Immature natural killer cell (primary cell): Measurements from ENCODE around the gene MYO1H. TPM values are rescaled to one million over a fixed set of nuclear protein-coding genes. Genes with fewer than 3 reads are reported as not detected.

Experiments used
- DNase-seq, 3 donors: peaks; one replicate each; pipeline ENCODE4 v3.0.0; 2022; ENCODE audit warnings: mixed read lengths in 1 of 3
- H3K27ac Mint-ChIP-seq, 6 donors: one replicate each; pipeline ENCODE4 v1.8.0; 2020; ENCODE audit warnings: mixed read lengths in 6 of 6, mild to moderate bottlenecking in 5 of 6, inconsistent platforms in 4 of 6, moderate library complexity in 3 of 6
- H3K27me3 Mint-ChIP-seq, 3 donors: one replicate each; pipeline ENCODE4 v1.8.0; 2020 to 2021; ENCODE audit warnings: low read depth in 3 of 3, mild to moderate bottlenecking in 3 of 3, mixed read lengths in 3 of 3, moderate library complexity in 3 of 3, inconsistent platforms in 1 of 3
- H3K36me3 Mint-ChIP-seq, 3 donors: one replicate each; pipeline ENCODE4 v1.8.0; 2020; ENCODE audit warnings: mixed read lengths in 3 of 3, inconsistent platforms in 2 of 3, mild to moderate bottlenecking in 2 of 3
- H3K4me1 Mint-ChIP-seq, 2 donors: one replicate each; pipeline ENCODE4 v1.8.0; 2020; ENCODE audit warnings: inconsistent platforms in 2 of 2, mild to moderate bottlenecking in 2 of 2, mixed read lengths in 2 of 2, moderate library complexity in 1 of 2
- H3K4me3 Mint-ChIP-seq, 5 donors: one replicate each; pipeline ENCODE4 v1.8.0; 2020; ENCODE audit warnings: mild to moderate bottlenecking in 5 of 5, mixed read lengths in 5 of 5, inconsistent platforms in 3 of 5, moderate library complexity in 3 of 5
- H3K9me3 Mint-ChIP-seq, 6 donors: one replicate each; pipeline ENCODE4 v1.8.0; 2020; ENCODE audit warnings: mild to moderate bottlenecking in 6 of 6, mixed read lengths in 6 of 6, inconsistent platforms in 4 of 6, moderate library complexity in 3 of 6
- polyA plus RNA-seq, 3 donors: library from polyadenylated mRNA; unstranded; fragments of 300-500 nt; fragmentation: Illumina TruSeq; gene quantifications; one replicate each; pipeline ENCODE4 v1.2.3, GENCODE V29; 2021

Gene MYO1H
- polyA plus RNA-seq, 3 donors from 2014 or later = not detected

- H3K4me1 Mint-ChIP-seq = no peaks in the 10 kb centered on the region
- H3K4me3 Mint-ChIP-seq = no peak overlapping the region
- no peak for DNase-seq
- no peak overlapping the region for H3K27ac Mint-ChIP-seq
- no peaks in the 10 kb centered on the region for H3K9me3 Mint-ChIP-seq
- no peaks in the 10 kb centered on the region for H3K36me3 Mint-ChIP-seq
- peaks cover 0 to 6% (median 2%) of the 10 kb centered on the region in 3 donors for H3K27me3 Mint-ChIP-seq
Observed at GRCh38 chr12:109329686-109330085, 18.0 kb upstream of the MYO1H start.

GRCh38 chr12:109330282-109331230 lies 17.1 kb upstream of the MYO1H start:
- peaks cover 0 to 6% (median 2%) of the 10 kb centered on the region in 3 donors for H3K27me3 Mint-ChIP-seq
- no peaks in the 10 kb centered on the region for H3K4me1 Mint-ChIP-seq
- H3K4me3 Mint-ChIP-seq = no peak overlapping the region
- H3K27ac Mint-ChIP-seq = no peak overlapping the region
- DNase-seq = no peak
- no peaks in the 10 kb centered on the region for H3K36me3 Mint-ChIP-seq
- no peaks in the 10 kb centered on the region for H3K9me3 Mint-ChIP-seq

DNA sequence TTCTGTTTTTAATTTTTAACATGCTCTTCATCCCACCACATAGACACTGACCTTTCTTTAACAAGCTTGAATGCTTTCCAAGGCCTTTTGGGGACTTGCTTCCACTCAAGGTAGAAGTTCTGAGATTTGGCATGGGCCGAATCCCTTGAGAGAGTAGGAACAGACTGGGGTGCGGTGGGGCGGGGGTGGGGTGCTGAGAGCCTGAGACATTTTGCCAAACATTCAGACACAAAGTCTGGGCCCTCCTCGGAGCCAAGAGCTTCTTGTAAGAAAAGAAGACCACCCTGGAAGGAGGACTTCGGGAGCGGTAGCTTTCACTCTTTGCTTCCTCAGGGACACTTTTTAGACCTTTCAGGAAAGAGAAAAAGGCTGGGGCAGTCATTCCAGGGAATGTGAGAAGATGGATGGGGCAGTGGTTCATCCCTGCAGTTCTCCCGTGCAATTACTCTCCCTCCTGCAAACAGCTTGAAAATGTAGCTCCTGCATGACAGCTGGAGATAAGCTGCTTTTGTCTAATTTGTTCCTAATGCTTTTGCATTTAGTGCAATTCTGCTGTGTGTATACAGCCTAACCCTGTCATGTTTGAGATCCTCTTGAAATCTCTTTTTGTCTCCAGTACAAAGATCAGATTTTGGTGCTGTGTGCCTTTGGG lies 16.3 kb upstream of the MYO1H start:
- H3K4me1 Mint-ChIP-seq = no peaks in the 10 kb centered on the region
- no peak overlapping the region for H3K4me3 Mint-ChIP-seq
- H3K36me3 Mint-ChIP-seq = no peaks in the 10 kb centered on the region
- no peaks in the 10 kb centered on the region for H3K9me3 Mint-ChIP-seq
- H3K27ac Mint-ChIP-seq = no peak overlapping the region
- peaks cover 0 to 4% (median 2%) of the 10 kb centered on the region in 3 donors for H3K27me3 Mint-ChIP-seq
- no peak for DNase-seq

- H3K4me3 Mint-ChIP-seq = no peak overlapping the region
- H3K36me3 Mint-ChIP-seq = no peaks in the 10 kb centered on the region
- H3K9me3 Mint-ChIP-seq = no peaks in the 10 kb centered on the region
- H3K27me3 Mint-ChIP-seq = peaks cover 0 to 12% (median 0%) of the 10 kb centered on the region in 3 donors
- H3K4me1 Mint-ChIP-seq = no peaks in the 10 kb centered on the region
- no peak for DNase-seq
- no peak overlapping the region for H3K27ac Mint-ChIP-seq
Observed at GRCh38 chr12:109334887-109335286, 12.8 kb upstream of the MYO1H start.

- H3K27me3 Mint-ChIP-seq = peaks cover 0 to 12% (median 0%) of the 10 kb centered on the region in 3 donors
- H3K4me1 Mint-ChIP-seq = no peaks in the 10 kb centered on the region
- H3K36me3 Mint-ChIP-seq = no peaks in the 10 kb centered on the region
- no peaks in the 10 kb centered on the region for H3K9me3 Mint-ChIP-seq
- H3K27ac Mint-ChIP-seq = no peak overlapping the region
- H3K4me3 Mint-ChIP-seq = no peak overlapping the region
- no peak for DNase-seq
Observed at GRCh38 chr12:109336593-109336992, 11.1 kb upstream of the MYO1H start.

GRCh38 chr12:109343677-109344076 lies 4.0 kb upstream of the MYO1H start:
- Mint-ChIP-seq H3K9me3 (no peaks in the 10 kb centered on the region), H3K4me3 (no peak overlapping the region), H3K27ac (no peak overlapping the region), H3K4me1 (no peaks in the 10 kb centered on the region), H3K36me3 (no peaks in the 10 kb centered on the region), H3K27me3 (peaks cover under 1 to 3% (median 2%) of the 10 kb centered on the region in 3 donors)
- DNase-seq = no peak

DNA sequence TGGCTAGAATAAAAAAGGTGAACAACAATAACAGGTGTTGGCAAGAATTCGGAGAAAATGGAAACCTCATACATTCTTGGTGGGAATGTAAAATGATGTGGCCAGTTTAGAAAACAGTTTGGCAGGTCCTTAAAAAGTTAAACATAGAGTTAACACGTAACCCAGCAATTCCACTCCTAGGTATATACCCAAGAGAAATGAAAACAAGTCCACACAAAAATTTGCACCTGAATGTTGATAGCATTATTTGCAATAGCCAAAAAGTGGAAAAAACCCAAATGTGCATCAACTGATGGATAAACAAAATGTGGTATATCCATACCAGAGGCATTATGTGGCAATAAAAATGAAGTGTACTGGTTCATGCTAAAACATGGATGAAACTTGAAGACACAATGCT lies 2.3 kb upstream of the MYO1H start:
- peaks cover 0 to 3% (median 2%) of the 10 kb centered on the region in 3 donors for H3K27me3 Mint-ChIP-seq
- H3K9me3 Mint-ChIP-seq = no peaks in the 10 kb centered on the region
- no peaks in the 10 kb centered on the region for H3K36me3 Mint-ChIP-seq
- no peak overlapping the region for H3K4me3 Mint-ChIP-seq
- DNase-seq = no peak
- no peaks in the 10 kb centered on the region for H3K4me1 Mint-ChIP-seq
- H3K27ac Mint-ChIP-seq = no peak overlapping the region

GRCh38 chr12:109346920-109347319 lies 780 bp upstream of the MYO1H start:
- Mint-ChIP-seq H3K9me3 (no peaks in the 10 kb centered on the region), H3K27me3 (peaks cover 0 to 6% (median 0%) of the 10 kb centered on the region in 3 donors), H3K4me3 (no peak overlapping the region), H3K36me3 (no peaks in the 10 kb centered on the region), H3K4me1 (no peaks in the 10 kb centered on the region), H3K27ac (no peak overlapping the region)
- DNase-seq = peak; percentile 3 to 13 (median 4)

DNA sequence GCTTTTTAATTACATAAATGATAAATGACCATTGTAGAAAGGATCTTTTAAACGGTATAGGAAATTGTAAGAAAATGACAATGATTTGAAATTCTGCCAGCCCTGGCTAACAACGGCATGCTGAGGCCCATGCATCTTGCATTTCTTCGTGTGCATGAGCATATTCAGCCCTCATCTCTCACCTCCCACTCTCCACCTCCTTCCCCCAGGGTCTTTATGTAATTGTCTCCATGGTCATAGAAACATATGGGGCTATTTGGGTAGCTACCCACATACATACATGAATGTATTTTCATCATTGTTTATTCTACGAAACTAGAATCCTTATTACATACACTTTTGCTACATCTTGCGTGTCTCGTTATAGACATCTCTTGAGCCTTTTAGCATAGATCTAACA lies 4.5 kb downstream of the MYO1H start:
- H3K4me3 Mint-ChIP-seq = no peak overlapping the region
- H3K36me3 Mint-ChIP-seq = no peaks in the 10 kb centered on the region
- no peak overlapping the region for H3K27ac Mint-ChIP-seq
- no peak for DNase-seq
- H3K4me1 Mint-ChIP-seq = no peaks in the 10 kb centered on the region
- no peaks in the 10 kb centered on the region for H3K9me3 Mint-ChIP-seq
- peaks cover 0 to 10% (median 0%) of the 10 kb centered on the region in 3 donors for H3K27me3 Mint-ChIP-seq

DNA sequence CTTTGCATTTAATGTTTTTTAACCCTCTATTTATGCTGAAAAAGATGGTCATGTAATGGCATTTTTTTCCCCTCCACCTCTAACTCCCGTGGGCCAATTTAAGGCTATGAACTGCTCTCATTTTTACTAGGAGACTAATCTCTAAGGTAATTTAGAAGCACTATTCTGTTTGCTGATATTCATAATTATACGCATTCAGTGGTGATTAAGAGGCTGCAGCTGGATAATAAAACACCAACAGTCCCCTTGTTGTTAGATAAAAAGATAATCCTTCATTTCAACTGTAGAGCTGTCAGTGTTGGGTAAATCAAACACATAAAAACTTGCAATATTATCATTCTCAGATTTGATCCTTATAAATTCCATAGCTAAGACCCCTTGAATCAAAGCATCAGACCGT lies 8.9 kb downstream of the MYO1H start:
- DNase-seq = no peak
- H3K4me3 Mint-ChIP-seq = no peak overlapping the region
- H3K4me1 Mint-ChIP-seq = peaks cover 4 to 6% of the 10 kb centered on the region in 2 donors
- no peaks in the 10 kb centered on the region for H3K9me3 Mint-ChIP-seq
- H3K27me3 Mint-ChIP-seq = peaks cover 1 to 9% (median 3%) of the 10 kb centered on the region in 3 donors
- H3K36me3 Mint-ChIP-seq = no peaks in the 10 kb centered on the region
- H3K27ac Mint-ChIP-seq = no peak overlapping the region

- Mint-ChIP-seq H3K4me1 (peaks cover 4 to 6% of the 10 kb centered on the region in 2 donors), H3K27me3 (peaks cover 1 to 8% (median 3%) of the 10 kb centered on the region in 3 donors), H3K27ac (no peak overlapping the region), H3K9me3 (no peaks in the 10 kb centered on the region), H3K4me3 (no peak overlapping the region), H3K36me3 (no peaks in the 10 kb centered on the region)
- DNase-seq = no peak
Observed at GRCh38 chr12:109357032-109357431, 9.3 kb downstream of the MYO1H start.

- peak overlapping the region in 3 of 5 donors; percentile 41 to 53 (median 52) for H3K4me3 Mint-ChIP-seq
- H3K9me3 Mint-ChIP-seq = no peaks in the 10 kb centered on the region
- no peak overlapping the region for H3K27ac Mint-ChIP-seq
- no peaks in the 10 kb centered on the region for H3K36me3 Mint-ChIP-seq
- peaks cover 4 to 6% of the 10 kb centered on the region in 2 donors for H3K4me1 Mint-ChIP-seq
- DNase-seq = no peak
- peaks cover 1 to 8% (median 3%) of the 10 kb centered on the region in 3 donors for H3K27me3 Mint-ChIP-seq
Observed at GRCh38 chr12:109358154-109358869, 10.6 kb downstream of the MYO1H start.

DNA sequence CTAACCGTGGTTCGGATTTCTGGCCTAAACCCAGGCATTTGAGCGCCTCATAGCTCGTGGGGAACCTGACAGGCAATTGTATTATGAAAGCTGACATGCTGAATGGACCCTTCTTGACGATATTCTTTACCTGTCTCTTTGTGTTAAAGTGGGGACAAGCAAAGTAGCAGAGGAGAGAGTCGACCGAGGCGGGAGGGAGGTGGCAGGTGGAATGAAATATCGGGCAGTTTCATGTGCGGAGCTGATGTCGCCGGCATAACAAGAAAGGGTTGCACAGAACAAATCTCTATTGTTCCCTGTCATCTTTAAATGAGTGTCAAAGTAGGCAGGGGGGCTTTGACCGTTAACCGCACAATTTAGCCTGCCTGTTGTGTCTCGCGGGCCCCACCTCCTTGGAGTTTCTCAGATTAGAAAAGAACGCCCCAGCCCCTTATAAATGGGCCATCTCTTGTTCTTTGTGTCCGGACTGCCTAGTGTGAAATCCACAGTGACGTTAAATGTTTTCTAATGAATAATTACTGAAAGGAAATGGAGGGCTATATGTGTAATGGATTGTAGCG lies 11.5 kb downstream of the MYO1H start:
- H3K4me3 Mint-ChIP-seq = no peak overlapping the region
- no peak for DNase-seq
- no peaks in the 10 kb centered on the region for H3K36me3 Mint-ChIP-seq
- peaks cover 4 to 6% of the 10 kb centered on the region in 2 donors for H3K4me1 Mint-ChIP-seq
- H3K27ac Mint-ChIP-seq = no peak overlapping the region
- H3K9me3 Mint-ChIP-seq = no peaks in the 10 kb centered on the region
- H3K27me3 Mint-ChIP-seq = peaks cover 1 to 8% (median 3%) of the 10 kb centered on the region in 3 donors
